GM12891 (cell line): Measurements from ENCODE around the gene ELK3.

Experiments used
- PAX5 ChIP-seq: IDR thresholded peaks from 2 replicates; pipeline ENCODE4 v1.6.1; 2011; ENCODE audit warnings: low read length, moderate library complexity, mild to moderate bottlenecking; ENCODE audit not compliant: insufficient read depth, severe bottlenecking
- POLR2A ChIP-seq: IDR thresholded peaks from 2 replicates; pipeline ENCODE4 v1.6.1; 2011; ENCODE audit warnings: low read depth, low read length, control low read depth
- POLR2AphosphoS5 ChIP-seq: IDR thresholded peaks from 2 replicates; pipeline ENCODE4 v1.6.1; 2011; ENCODE audit warnings: low read depth, low read length, control low read depth
- SPI1 ChIP-seq: IDR thresholded peaks from 2 replicates; pipeline ENCODE4 v1.6.1; 2011; ENCODE audit warnings: low read depth, low read length, control low read depth
- TAF1 ChIP-seq: IDR thresholded peaks from 2 replicates; pipeline ENCODE4 v1.6.1; 2011; ENCODE audit warnings: low read depth, low read length, control low read depth

DNA sequence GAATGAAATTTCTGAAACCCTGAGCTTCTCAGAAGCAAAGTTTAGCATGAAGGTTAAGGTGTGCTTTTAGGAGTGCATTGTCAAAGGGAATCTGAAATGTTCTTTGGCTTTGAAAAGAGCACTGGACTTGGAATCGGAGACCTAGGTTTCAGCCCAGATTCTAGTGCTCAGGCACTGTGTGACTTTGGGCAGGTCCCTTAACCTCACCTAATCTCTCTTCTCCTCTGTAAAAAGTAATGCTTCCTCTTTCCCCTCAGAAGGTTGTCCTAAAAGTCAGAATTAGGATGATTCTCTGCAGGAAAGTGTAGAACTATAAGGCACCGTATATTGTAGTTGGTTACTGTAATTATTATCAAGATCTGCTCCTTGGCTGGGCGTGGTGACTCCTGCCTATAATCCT, 38.0 kb upstream of the ELK3 start:
- TF ChIP-seq POLR2A (no peak), TAF1 (no peak), POLR2AphosphoS5 (no peak), SPI1 (no peak), PAX5 (no peak)
